K562 (cell line): ENCODE data around the gene SMIM10L1.

Experiments
- BCLAF1 ChIP-seq, 2 experiments: fragments of 450-650 bp in 1 of 2; IDR thresholded peaks; 2 replicates each; pipeline ENCODE4 v1.6.1; 2011 to 2017; ENCODE audit warnings: low read depth in 2 of 2, antibody characterized with exemption in 1 of 2, borderline replicate concordance in 1 of 2, low read length in 1 of 2, mild to moderate bottlenecking in 1 of 2, mixed read lengths in 1 of 2; ENCODE audit not compliant: control insufficient read depth in 1 of 2
- CTCF ChIP-seq, 3 experiments: IDR thresholded peaks in 2 of 3; conservative IDR thresholded peaks in 1 of 3; 2 replicates each; pipeline ENCODE4 v1.5.1; 2011 to 2012; ENCODE audit warnings: low read length in 3 of 3, mild to moderate bottlenecking in 3 of 3, control low read depth in 2 of 3, improper control_type of control experiment in 1 of 3, inconsistent platforms in 1 of 3, low read depth in 1 of 3, mixed read lengths in 1 of 3, moderate library complexity in 1 of 3; ENCODE audit not compliant: insufficient read depth in 2 of 3
- EP300 ChIP-seq: IDR thresholded peaks from 2 replicates; pipeline ENCODE4 v1.6.1; 2012; ENCODE audit warnings: low read length, improper control_type of control experiment
- GTF2B ChIP-seq: IDR thresholded peaks from 2 replicates; pipeline ENCODE4 v1.6.1; 2011; ENCODE audit not compliant: insufficient read length; ENCODE audit errors: extremely low read depth
- MYC ChIP-seq, 2 experiments: fragments of 250-450 bp in 1 of 2; sonication (Bioruptor Pico) in 1 of 2; IDR thresholded peaks; 2 replicates each; pipeline versions ENCODE4 v1.5.1 to v1.6.1; 2012 to 2021; ENCODE audit warnings: low read depth in 2 of 2, borderline replicate concordance in 1 of 2, improper control_type of control experiment in 1 of 2, low read length in 1 of 2, mild to moderate bottlenecking in 1 of 2, moderate library complexity in 1 of 2
- PHF8 ChIP-seq: fragments of 200-600 bp; sonication (generic); IDR thresholded peaks from 2 replicates; pipeline ENCODE4 v1.6.1; 2012; ENCODE audit warnings: mixed run types, mild to moderate bottlenecking, inconsistent platforms, low read length, moderate library complexity, borderline replicate concordance
- POLR2A ChIP-seq: fragments of 450-650 bp; conservative IDR thresholded peaks from 2 replicates; pipeline ENCODE4 v1.6.1; 2016
- REST ChIP-seq, 2 experiments: fragments of 450-650 bp; formaldehyde crosslinking in 1 of 2; IDR thresholded peaks; 2 replicates each; pipeline versions ENCODE4 v1.4.0 to v1.6.1; 2014 to 2020; ENCODE audit warnings: mild to moderate bottlenecking in 2 of 2, borderline replicate concordance in 1 of 2, low read depth in 1 of 2
- ZNF121 ChIP-seq: sonication (generic); formaldehyde crosslinking; conservative IDR thresholded peaks from 2 replicates; pipeline ENCODE4 v1.8.0; 2022; ENCODE audit warnings: missing genetic modification reagents

GRCh38 chr12:11174022-11174421 is 3.0 kb downstream of the SMIM10L1 start:
- TF ChIP-seq GTF2B (no peak), PHF8 (no peak), MYC (IDR thresholded peaks at IDR 0.05; ENCODE audit: low read depth, low read length) (no peak), MYC (CRISPR knock-in tag; IDR thresholded peaks at IDR 0.05; ENCODE audit: borderline replicate concordance, low read depth) (no peak), BCLAF1 (IDR thresholded peaks at IDR 0.05; ENCODE audit: borderline replicate concordance in 1 of 2, control insufficient read depth in 1 of 2, low read depth in 2 of 2, low read length in 1 of 2) (no peak), CTCF (IDR thresholded peaks at IDR 0.05 in 2 of 3, conservative IDR thresholded peaks at IDR 0.05 in 1 of 3; ENCODE audit: insufficient read depth in 2 of 3, low read depth in 1 of 3, low read length in 3 of 3) (no peak), REST (IDR thresholded peaks at IDR 0.05; ENCODE audit: borderline replicate concordance) (no peak), REST (CRISPR knock-in tag; IDR thresholded peaks at IDR 0.05; ENCODE audit: low read depth) (no peak), EP300 (no peak), POLR2A (no peak), ZNF121 (no peak)
